ENCODE results near the gene MRPL53. TPM values are rescaled to one million over a fixed set of nuclear protein-coding genes. Genes with fewer than 3 reads are reported as not detected.
A peak's percentile ranks its signal among the peaks of the same experiment; 100 is the strongest.
"Not testable (repeated sequence)": the region's sequence is repeated elsewhere in the genome, so short reads cannot be mapped to it uniquely, and the experiment has no call there.

The MRPL53 gene
- polyA plus RNA-seq, 6 donors from 2014 or later, result 76.6 to 172 (median 136) TPM

DNA sequence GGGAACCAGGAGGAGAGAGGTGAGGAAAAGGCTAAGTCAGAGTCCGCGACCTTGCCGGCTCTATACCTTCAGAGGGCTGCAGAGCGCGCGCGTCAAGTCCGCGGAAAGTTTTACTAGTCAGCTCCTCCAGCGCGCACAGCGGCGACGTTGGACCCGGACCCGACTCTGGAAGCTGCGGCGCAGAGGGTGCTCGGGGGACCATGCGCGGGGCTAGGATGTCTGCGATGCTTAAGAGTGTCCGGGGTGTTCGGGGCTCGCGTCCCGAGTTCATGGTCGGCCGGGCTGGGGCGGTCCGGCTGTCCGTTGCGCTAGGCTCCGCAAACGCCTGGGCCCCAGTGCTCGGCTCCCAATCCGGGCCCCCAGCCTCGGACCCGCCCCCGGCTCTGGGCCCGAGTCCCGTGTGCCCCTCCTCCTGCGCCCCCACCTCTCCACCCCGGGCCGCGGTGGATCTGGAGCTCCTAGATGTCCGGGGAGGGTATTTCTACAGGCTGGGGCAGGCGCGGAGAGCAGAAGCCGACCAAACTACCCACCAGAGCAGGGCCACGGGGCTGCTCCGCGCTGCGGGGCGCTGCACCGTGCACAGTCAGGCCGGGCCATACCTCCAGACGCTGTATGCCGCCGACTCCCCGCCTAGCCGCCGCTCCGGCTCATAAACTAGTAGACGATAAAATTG, 26.9 kb upstream of the MRPL53 start, which contains the start of gene LBX2:
Gene LBX2 (minus strand): TSS at position 337 of the 673 bp plus-strand sequence. CDS start 66 bp downstream, at position 271.
- peaks cover 3 to 5% of the 10 kb centered on the region in 2 donors for H3K36me3 Mint-ChIP-seq
- peaks cover 47 to 72% (median 55%) of the 10 kb centered on the region in 3 donors for H3K27me3 Mint-ChIP-seq
- H3K27ac Mint-ChIP-seq, result peak within 1 kb of the TSS in 3 of 6 donors; percentile 4 to 71 (median 58)
- H3K4me1 Mint-ChIP-seq, result peaks cover 31 to 62% (median 54%) of the 10 kb centered on the region in 3 donors
- H3K4me3 Mint-ChIP-seq, result peak within 1 kb of the TSS; percentile 71 to 94 (median 86)
- ATAC-seq (ENCODE audit: low read depth in 2 of 2), result peak; percentile 32 to 35
- no peaks in the 10 kb centered on the region for H3K9me3 Mint-ChIP-seq
- no peak for DNase-seq

DNA sequence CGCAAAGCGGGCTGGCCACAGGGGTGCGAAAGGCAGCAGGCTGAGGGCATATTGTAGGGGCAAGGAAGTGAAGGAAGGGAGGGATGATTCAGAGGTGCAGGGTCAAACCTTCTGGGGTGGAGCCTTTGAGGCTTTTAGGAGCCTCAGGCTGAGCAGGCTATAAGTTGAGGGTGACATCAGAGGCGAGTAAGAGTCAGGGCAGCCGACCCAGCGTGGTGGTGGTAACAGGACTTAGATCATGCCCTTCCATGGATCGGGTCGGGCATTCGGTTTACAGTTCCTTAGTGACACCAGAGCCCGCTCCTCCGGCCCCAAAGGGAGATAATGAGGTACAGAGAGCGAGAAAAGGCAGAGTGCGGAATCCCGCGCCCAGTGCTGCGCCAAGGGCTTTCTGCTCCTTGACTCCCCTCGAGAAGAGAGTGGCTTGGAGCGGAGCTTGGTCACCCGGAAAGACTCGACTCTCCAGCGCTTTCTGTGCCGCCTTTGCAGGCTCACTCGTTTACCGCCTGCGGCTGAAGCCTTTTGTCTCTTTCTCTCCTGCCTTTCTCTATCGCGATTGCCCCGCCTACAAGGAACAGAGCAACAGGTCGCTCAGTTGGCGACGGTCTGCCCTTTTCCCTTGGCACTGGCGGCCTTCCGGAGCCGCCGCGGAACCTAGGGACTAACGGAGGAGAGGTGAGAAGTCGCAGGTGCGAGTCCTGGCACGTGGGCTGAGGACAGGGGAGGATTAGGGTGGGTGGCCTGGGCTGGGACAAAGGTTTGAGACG, 26.2 kb upstream of the MRPL53 start:
- Mint-ChIP-seq H3K27ac (peak overlapping the region in 3 of 6 donors; percentile 4 to 71 (median 58)), H3K36me3 (peaks cover 6 to 7% of the 10 kb centered on the region in 2 donors), H3K4me1 (peaks cover 24 to 55% (median 47%) of the 10 kb centered on the region in 3 donors), H3K4me3 (peak overlapping the region; percentile 71 to 94 (median 86)), H3K9me3 (no peaks in the 10 kb centered on the region), H3K27me3 (peaks cover 41 to 65% (median 48%) of the 10 kb centered on the region in 3 donors)
- peak; percentile 14 for DNase-seq
- ATAC-seq (ENCODE audit: low read depth in 2 of 2), result peak; percentile 22 to 26

DNA sequence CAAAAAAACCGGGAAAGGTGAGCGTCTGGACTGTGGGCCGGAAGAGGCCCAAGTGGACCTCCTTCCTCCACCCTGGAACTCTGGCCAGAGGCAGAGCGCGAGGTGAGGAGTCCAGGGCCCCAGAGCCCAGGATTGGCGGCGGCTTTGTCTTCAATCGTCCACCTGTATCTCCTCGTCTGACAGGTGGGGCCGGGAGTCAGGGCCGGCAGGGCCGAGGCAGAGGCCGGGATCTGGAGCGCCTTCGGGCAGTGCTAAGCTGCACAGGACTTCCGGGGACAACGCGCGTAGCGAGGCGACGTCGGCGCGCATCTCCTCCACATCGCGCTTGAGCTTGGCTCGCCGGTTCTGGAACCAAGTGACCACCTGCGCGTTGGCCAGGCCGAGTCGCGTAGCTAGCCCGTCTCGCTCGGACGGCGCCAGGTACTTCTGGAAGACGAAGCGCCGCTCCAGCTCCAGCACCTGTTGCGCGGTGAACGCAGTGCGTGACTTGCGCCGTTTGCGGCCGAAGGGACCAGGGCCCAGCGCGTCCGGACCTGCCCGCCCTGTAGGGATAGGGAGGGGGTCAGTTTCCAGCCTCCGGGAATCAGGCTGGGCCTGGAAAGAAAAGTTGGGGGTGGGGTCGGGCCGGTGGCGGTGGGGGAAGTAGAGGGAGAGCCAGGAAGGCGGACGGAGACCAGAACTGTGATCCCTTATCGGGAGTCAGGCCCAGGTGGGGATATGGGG, 25.5 kb upstream of the MRPL53 start:
- no peak for ATAC-seq (ENCODE audit: low read depth in 2 of 2)

DNA sequence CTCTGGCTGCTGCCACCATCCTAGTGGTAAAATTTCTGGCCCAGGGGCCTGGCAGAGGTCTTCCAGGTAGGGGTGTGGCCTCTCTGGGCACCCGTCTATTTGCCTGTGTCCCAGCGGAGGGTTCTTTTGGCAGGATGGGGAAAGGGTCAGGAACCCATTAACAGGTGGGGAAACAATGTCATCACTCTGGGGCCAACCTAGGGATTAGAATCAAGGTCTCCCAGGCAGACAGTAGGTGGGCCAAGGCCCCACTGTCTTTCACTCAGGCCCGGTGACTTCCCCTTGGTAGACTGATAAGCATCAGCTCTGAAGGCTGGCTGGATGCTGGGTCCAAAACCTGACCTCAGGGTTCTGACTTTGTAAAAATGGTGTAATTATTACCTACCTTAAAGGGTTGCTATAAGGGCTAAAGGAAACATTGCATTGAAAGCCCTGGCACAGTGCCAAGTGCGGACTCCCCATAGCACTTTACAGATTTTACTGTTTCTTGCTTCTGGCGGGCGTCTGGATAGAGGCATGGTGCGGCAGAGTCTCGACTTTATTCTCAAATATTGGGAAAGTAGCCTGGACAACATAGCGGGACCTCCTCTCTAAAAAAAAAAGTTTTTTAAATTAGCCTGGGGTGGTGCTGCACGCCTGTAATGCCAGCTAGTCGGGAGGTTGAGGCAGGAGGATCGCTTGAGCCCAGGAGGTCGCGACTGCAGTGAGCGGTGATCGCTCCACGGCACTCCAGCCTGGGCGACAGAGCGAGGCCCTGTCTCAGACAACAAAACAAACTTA, 24.7 kb upstream of the MRPL53 start:
- peaks cover 22 to 40% (median 33%) of the 10 kb centered on the region in 3 donors for H3K4me1 Mint-ChIP-seq
- no peaks in the 10 kb centered on the region for H3K9me3 Mint-ChIP-seq
- no peak for DNase-seq
- no peak overlapping the region for H3K27ac Mint-ChIP-seq
- H3K4me3 Mint-ChIP-seq, result peak overlapping the region; percentile 47 to 94 (median 82)
- H3K27me3 Mint-ChIP-seq, result peaks cover 38 to 50% (median 46%) of the 10 kb centered on the region in 3 donors
- peaks cover 13 to 19% of the 10 kb centered on the region in 2 donors for H3K36me3 Mint-ChIP-seq
- no peak for ATAC-seq (ENCODE audit: low read depth in 2 of 2)

More for the DNA sequence above, 25.5 kb upstream of the MRPL53 start:
- no peak for DNase-seq
- H3K4me3 Mint-ChIP-seq, result peak overlapping the region; percentile 71 to 94 (median 86)
- peak overlapping the region in 1 of 6 donors; percentile 4 for H3K27ac Mint-ChIP-seq
- H3K36me3 Mint-ChIP-seq, result peaks cover 10 to 13% of the 10 kb centered on the region in 2 donors
- H3K4me1 Mint-ChIP-seq, result peaks cover 24 to 48% (median 40%) of the 10 kb centered on the region in 3 donors
- no peaks in the 10 kb centered on the region for H3K9me3 Mint-ChIP-seq
- H3K27me3 Mint-ChIP-seq, result peaks cover 38 to 57% (median 48%) of the 10 kb centered on the region in 3 donors

DNA sequence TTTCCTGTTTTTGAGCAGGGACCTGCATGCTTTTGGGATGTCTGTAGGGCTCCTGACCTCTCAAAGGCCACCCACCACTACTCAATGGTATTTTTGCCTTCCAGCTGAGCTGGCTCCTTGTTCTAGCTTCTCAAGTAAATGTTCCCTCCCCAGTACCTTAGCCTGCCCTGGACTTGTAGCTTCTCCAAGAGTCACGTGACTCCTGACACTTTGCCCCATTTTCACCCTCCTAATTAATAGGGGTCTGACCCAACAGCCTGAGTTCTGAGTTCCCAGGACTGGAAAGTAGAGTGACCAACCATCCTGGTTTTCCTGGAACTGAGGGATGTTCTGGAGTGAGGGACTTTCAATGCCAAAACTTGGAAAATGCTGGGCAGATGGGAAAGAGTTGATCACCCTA, 23.0 kb upstream of the MRPL53 start:
- no peak overlapping the region for H3K27ac Mint-ChIP-seq
- no peak for ATAC-seq (ENCODE audit: low read depth in 2 of 2)
- peaks cover 14 to 32% of the 10 kb centered on the region in 2 donors for H3K36me3 Mint-ChIP-seq
- H3K4me3 Mint-ChIP-seq, result no peak overlapping the region
- peaks cover 21 to 32% (median 29%) of the 10 kb centered on the region in 3 donors for H3K27me3 Mint-ChIP-seq
- H3K4me1 Mint-ChIP-seq, result peaks cover 21 to 30% (median 25%) of the 10 kb centered on the region in 3 donors
- no peak for DNase-seq
- H3K9me3 Mint-ChIP-seq, result no peaks in the 10 kb centered on the region

DNA sequence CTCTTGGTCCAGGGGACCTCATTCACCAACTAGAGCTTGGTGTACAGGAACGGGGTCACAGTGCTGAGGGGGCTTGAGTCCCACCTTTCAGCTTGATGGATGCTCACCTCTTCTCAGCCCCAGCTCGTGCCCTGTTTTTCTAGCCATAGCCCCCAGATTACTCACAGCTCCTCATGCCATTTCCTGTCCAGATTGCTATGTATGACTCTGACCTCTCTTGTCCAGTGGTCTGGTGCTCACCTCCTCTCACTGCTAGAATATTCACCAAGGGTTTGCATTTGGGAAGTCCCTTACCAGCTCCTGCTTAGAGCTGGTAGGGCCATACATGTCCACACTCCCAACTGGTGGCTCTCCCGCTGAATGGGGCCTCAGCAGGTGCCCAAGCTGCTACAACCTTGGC, 21.1 kb upstream of the MRPL53 start:
- ATAC-seq (ENCODE audit: low read depth in 2 of 2) (no peak), DNase-seq (no peak)
- Mint-ChIP-seq H3K27ac (no peak overlapping the region), H3K4me3 (no peak overlapping the region), H3K36me3 (peaks cover 14 to 43% of the 10 kb centered on the region in 2 donors), H3K4me1 (peaks cover 11 to 24% (median 21%) of the 10 kb centered on the region in 3 donors), H3K27me3 (peaks cover 5 to 13% (median 12%) of the 10 kb centered on the region in 3 donors), H3K9me3 (no peaks in the 10 kb centered on the region)

DNA sequence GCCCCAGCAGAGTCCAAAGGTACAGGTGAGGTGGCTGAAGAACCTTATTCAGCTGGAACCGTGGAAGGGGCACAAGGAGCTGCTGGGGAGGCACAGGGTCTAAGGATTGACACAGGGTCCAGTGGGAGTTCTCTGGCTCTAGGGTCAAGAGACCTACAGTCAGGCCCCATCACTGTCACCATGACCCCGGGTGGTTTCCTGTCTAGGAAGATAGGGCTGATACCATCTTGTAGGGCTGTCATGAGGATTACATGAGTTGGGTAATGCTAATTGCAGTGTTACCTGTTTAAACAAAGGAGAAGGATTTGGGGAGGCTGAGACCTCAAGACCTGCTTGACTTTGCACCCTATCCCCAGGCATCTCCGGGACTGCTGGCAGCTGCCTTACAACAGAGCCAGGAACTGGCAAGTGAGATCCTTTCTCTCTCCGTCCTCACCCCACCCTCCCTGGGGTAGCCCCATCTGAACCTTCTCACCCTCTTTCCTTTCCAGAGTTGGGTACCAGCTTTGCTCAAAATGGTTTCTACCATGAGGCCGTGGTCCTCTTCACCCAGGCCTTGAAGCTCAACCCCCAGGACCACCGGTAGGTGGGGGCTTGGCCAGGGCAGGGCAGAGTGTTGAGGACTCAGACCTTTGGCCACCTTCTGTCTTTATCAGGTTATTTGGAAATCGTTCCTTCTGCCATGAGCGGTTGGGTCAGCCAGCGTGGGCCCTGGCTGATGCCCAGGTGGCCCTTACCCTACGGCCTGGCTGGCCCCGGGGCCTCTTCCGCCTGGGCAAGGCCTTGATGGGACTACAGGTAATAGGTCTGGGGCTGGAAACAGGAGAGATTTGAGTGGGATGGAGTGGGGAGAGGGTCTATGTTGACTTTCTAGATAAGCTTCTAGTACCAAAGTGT, 19.4 kb upstream of the MRPL53 start:
- H3K36me3 Mint-ChIP-seq, result peaks cover 14 to 45% of the 10 kb centered on the region in 2 donors
- no peaks in the 10 kb centered on the region for H3K9me3 Mint-ChIP-seq
- H3K27ac Mint-ChIP-seq, result no peak overlapping the region
- no peak overlapping the region for H3K4me3 Mint-ChIP-seq
- peaks cover 0 to 14% (median 11%) of the 10 kb centered on the region in 3 donors for H3K4me1 Mint-ChIP-seq
- no peak for DNase-seq
- no peak for ATAC-seq (ENCODE audit: low read depth in 2 of 2)
- no peaks in the 10 kb centered on the region for H3K27me3 Mint-ChIP-seq

DNA sequence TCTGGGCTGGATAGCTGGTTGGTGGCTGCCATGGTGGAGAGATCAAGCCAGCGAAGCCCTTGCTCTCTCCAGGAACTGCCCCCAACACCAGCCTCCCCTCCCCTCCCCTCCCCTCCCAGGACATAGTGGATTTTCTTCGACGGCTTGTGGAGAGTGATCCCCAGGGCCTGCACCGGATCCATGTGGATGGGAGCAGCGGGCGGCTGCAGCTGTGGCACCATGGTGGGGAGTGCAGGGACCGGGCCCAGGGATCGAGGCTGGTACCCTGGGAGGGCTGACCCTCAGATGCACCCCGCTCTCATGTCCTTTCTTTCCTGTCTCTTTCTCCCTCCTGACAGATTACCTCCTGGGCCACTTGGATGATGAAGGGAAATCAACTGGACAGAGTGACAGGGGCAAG, 17.4 kb upstream of the MRPL53 start:
- H3K36me3 Mint-ChIP-seq, result peaks cover 14 to 54% of the 10 kb centered on the region in 2 donors
- peaks cover 0 to 20% (median 14%) of the 10 kb centered on the region in 3 donors for H3K4me1 Mint-ChIP-seq
- H3K9me3 Mint-ChIP-seq, result no peaks in the 10 kb centered on the region
- H3K27ac Mint-ChIP-seq, result no peak overlapping the region
- no peaks in the 10 kb centered on the region for H3K27me3 Mint-ChIP-seq
- DNase-seq, result no peak
- ATAC-seq (ENCODE audit: low read depth in 2 of 2), result no peak
- H3K4me3 Mint-ChIP-seq, result no peak overlapping the region

DNA sequence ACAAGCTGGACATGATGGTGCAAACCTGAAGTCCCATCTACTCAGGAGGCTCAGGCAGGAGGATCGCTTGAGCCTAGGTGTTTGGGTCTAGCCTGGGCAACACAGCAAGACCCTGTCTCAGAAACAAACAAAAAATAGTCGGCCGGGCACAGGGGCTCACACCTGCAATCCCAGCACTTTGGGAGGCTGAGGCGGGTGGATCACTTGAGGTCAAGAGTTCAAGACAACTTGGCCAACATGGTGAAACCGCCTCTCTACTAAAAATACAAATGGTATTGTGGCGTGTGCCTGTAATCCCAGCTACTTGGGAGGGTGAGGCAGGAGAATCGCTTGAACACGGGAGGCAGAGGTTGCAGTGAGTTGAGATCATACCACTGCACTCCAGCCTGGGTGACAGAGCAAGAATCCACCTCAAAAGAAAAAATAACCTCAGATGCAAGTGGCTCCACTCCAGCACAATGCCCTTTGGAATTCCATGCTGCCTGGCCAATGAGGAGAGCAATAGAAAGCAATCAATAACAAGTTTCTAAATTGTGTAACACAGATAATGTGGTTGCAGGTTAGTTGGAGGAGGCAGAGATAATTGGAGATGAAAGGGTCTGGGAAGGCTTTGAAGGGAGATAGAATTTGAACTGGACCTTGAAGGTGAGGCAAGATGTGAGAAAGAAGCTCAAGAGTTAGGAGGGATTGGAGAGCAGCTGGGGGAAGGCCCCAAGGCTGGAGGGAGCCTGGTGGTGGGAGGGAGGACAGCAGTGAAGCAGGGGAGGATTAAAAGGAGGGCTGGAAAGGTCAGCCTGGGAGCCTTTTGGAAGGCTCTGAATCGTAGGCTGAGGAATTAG, 16.4 kb upstream of the MRPL53 start:
- no peak overlapping the region for H3K4me3 Mint-ChIP-seq

DNA sequence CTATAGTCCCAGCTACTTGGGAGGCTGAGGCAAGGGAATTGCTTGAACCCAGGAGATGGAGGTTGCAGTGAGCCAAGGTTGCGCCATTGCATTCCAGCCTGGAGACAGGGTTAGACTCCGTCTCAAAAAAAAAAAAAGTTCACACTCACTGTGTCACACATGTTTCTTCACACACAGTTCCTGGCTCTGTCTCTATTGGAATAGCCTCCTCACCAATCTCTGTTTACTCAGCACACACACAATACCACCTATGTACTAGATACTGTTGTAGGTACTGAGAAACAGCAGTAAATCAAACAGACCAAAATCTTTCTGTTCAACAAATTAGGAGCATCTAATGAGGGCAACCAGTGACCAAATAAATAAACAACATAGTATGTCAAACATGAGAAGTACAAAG, 13.7 kb upstream of the MRPL53 start:
- no peak overlapping the region for H3K27ac Mint-ChIP-seq
- ATAC-seq (ENCODE audit: low read depth in 2 of 2) (no peak), DNase-seq (no peak)
- H3K27me3 Mint-ChIP-seq, result no peaks in the 10 kb centered on the region
- H3K9me3 Mint-ChIP-seq, result no peaks in the 10 kb centered on the region
- H3K4me3 Mint-ChIP-seq, result peak overlapping the region in 1 of 8 donors; percentile 38
- H3K4me1 Mint-ChIP-seq, result peaks cover 24 to 35% (median 32%) of the 10 kb centered on the region in 3 donors
- H3K36me3 Mint-ChIP-seq, result peaks cover 0 to 30% of the 10 kb centered on the region in 2 donors

More for the DNA sequence above, 16.4 kb upstream of the MRPL53 start:
- no peak for ATAC-seq (ENCODE audit: low read depth in 2 of 2)
- Mint-ChIP-seq H3K4me1 (peaks cover 3 to 24% (median 17%) of the 10 kb centered on the region in 3 donors), H3K9me3 (no peaks in the 10 kb centered on the region), H3K27ac (peak overlapping the region in 1 of 6 donors; percentile 5), H3K36me3 (peaks cover 9 to 50% of the 10 kb centered on the region in 2 donors), H3K27me3 (no peaks in the 10 kb centered on the region)
- DNase-seq, result no peak

DNA sequence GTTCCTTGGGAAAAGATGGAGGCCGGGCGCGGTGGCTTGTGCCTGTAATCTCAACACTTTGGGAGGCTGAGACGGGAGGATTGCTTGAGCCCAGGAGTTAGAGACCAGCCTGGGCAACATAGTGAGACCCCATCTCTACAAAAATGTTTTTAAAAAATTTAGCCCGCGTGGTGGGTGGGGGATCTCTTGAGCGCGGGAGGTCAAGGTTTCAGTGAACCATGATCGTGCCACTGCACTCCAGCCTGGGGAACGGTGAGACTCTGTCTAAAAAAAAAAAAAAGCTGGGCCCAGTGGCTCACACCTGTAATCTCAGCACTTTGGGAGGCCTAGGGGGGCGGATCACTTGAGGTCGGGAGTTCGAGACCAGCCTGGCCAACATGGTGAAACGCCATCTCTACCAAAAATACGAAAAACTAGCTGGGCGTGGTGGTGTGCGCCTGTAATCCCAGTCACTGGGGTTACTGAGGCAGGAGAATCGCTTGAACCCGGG, 11.2 kb upstream of the MRPL53 start:
- H3K27me3 Mint-ChIP-seq; DNase-seq; ATAC-seq (ENCODE audit: low read depth in 2 of 2); H3K9me3 Mint-ChIP-seq: not testable (repeated sequence)
- Mint-ChIP-seq H3K4me1 (peaks cover 28 to 35% (median 34%) of the 10 kb centered on the region in 3 donors), H3K4me3 (peak overlapping the region; percentile 95 to 100 (median 100)), H3K27ac (peak overlapping the region in 5 of 6 donors; percentile 29 to 99 (median 95)), H3K36me3 (peaks cover 0 to 12% of the 10 kb centered on the region in 2 donors)

All from naive B cell (primary cell).